ENCODE results near the gene FAM161A. TPM values are rescaled to one million over a fixed set of nuclear protein-coding genes. Genes with fewer than 3 reads are reported as not detected.

The FAM161A gene
- total and polyA plus RNA-seq, 2 donors (not counting 1 experiment from before 2014, with no cell fraction given) = 0.76 to 6.8 TPM

- no peaks in the 10 kb centered on the region for H3K4me1 ChIP-seq (ENCODE audit: control insufficient read depth in 2 of 2, insufficient read depth in 2 of 2, low read length in 2 of 2)
- H3K4me2 ChIP-seq (replicated peaks; ENCODE audit: low read depth, low read length, poor library complexity, severe bottlenecking) = no peak overlapping the region
- no peak for ATAC-seq (ENCODE audit: low read depth)
- no peak overlapping the region for H3K27ac ChIP-seq (ENCODE audit: low read length in 2 of 2)
- no CpG with 5 or more reads among the region's 3 CpGs for WGBS (ENCODE audit: insufficient coverage)
- H2AFZ ChIP-seq (ENCODE audit: insufficient read depth, low read depth, low read length, poor library complexity, severe bottlenecking) = no peak overlapping the region
- H3K9me3 Mint-ChIP-seq (ENCODE audit: insufficient read depth) = no peaks in the 10 kb centered on the region
- no peaks in the 10 kb centered on the region for H3K4me1 Mint-ChIP-seq
- TF ChIP-seq EZH2 (IDR thresholded peaks at IDR 0.05; ENCODE audit: borderline replicate concordance, insufficient read depth, low read depth, low read length, poor library complexity, severe bottlenecking) (no peak), CTCF (IDR thresholded peaks at IDR 0.05) (no peak)
- H3K9ac ChIP-seq (ENCODE audit: low read length) = no peak overlapping the region
- H3K9me3 ChIP-seq (ENCODE audit: control extremely low read depth in 1 of 3, control insufficient read depth in 2 of 3, insufficient read depth in 1 of 3, low read length in 2 of 3) = no peaks in the 10 kb centered on the region
- H3K27me3 ChIP-seq (replicated peaks in 1 of 4; ENCODE audit: control extremely low read depth in 1 of 4, control insufficient read depth in 3 of 4, insufficient read depth in 4 of 4, low read length in 3 of 4) = no peaks in the 10 kb centered on the region
- no peaks in the 10 kb centered on the region for H3K36me3 ChIP-seq (replicated peaks in 1 of 2; ENCODE audit: control extremely low read depth in 1 of 2, control insufficient read depth in 1 of 2, extremely low read depth in 1 of 2, insufficient read depth in 2 of 2, low read length in 1 of 2)
- intact Hi-C loops (cut with micrococcal nuclease) = no loop called here
- H3K27ac Mint-ChIP-seq = no peak overlapping the region
- ChIA-PET POLR2A (interaction anchor here (0.7 kb wide), 1 partner anchor 94 kb away, joined by 8 read pairs; no protein-coding TSS in a partner anchor), CTCF (no interaction called here)
- DNase-seq = no peak
- no peaks in the 10 kb centered on the region for H3K27me3 Mint-ChIP-seq
- no peak overlapping the region for H3K4me3 Mint-ChIP-seq
- H3K4me3 ChIP-seq (ENCODE audit: control extremely low read depth in 1 of 5, extremely low read depth in 1 of 5, insufficient read depth in 1 of 5, low read depth in 2 of 5, low read length in 4 of 5) = no peak overlapping the region
- H4K20me1 ChIP-seq (ENCODE audit: control insufficient read depth, insufficient read depth, low read length, poor library complexity, severe bottlenecking) = no peaks in the 10 kb centered on the region
- H3K79me2 ChIP-seq (ENCODE audit: control insufficient read depth, insufficient read depth, low read length) = no peaks in the 10 kb centered on the region
Measured at GRCh38 chr2:61845320-61845719, 8.5 kb downstream of the FAM161A start.

DNA sequence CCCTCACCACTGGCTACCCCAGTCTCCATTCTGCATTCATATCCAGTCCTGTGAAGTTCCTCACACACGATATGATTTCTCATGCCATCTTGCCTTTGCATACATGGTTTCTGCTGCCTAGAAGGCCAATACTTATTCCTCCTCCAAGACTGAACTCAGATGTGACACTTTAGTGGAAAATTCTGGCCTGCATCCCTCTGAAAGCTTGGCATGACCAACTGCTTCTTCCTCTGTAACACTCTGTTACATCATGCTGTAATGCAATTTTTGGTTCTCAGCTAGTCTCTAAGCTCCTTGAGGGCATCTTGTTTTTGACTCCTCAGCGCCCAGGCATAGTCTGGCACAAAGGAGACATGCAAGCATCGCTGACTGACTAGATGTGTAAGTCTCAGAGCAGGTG is 12.6 kb downstream of the FAM161A start:
- H3K27me3 Mint-ChIP-seq = no peaks in the 10 kb centered on the region
- TF ChIP-seq EZH2 (IDR thresholded peaks at IDR 0.05; ENCODE audit: borderline replicate concordance, insufficient read depth, low read depth, low read length, poor library complexity, severe bottlenecking) = no peak
- no peak for TF ChIP-seq CTCF (IDR thresholded peaks at IDR 0.05)
- no peaks in the 10 kb centered on the region for H3K79me2 ChIP-seq (ENCODE audit: control insufficient read depth, insufficient read depth, low read length)
- H3K27ac Mint-ChIP-seq = no peak overlapping the region
- WGBS (ENCODE audit: insufficient coverage) = 94% methylated on average over 3 of the region's 3 CpGs
- ChIA-PET POLR2A (no interaction called here), CTCF (no interaction called here)
- H3K27me3 ChIP-seq (replicated peaks in 1 of 4; ENCODE audit: control extremely low read depth in 1 of 4, control insufficient read depth in 3 of 4, insufficient read depth in 4 of 4, low read length in 3 of 4) = no peaks in the 10 kb centered on the region
- no peaks in the 10 kb centered on the region for H3K4me1 ChIP-seq (ENCODE audit: control insufficient read depth in 2 of 2, insufficient read depth in 2 of 2, low read length in 2 of 2)
- H3K4me2 ChIP-seq (replicated peaks; ENCODE audit: low read depth, low read length, poor library complexity, severe bottlenecking) = no peak overlapping the region
- no peak for DNase-seq
- H4K20me1 ChIP-seq (ENCODE audit: control insufficient read depth, insufficient read depth, low read length, poor library complexity, severe bottlenecking) = no peaks in the 10 kb centered on the region
- no peaks in the 10 kb centered on the region for H3K36me3 ChIP-seq (replicated peaks in 1 of 2; ENCODE audit: control extremely low read depth in 1 of 2, control insufficient read depth in 1 of 2, extremely low read depth in 1 of 2, insufficient read depth in 2 of 2, low read length in 1 of 2)
- H2AFZ ChIP-seq (ENCODE audit: insufficient read depth, low read depth, low read length, poor library complexity, severe bottlenecking) = no peak overlapping the region
- H3K9me3 Mint-ChIP-seq (ENCODE audit: insufficient read depth) = no peaks in the 10 kb centered on the region
- H3K9ac ChIP-seq (ENCODE audit: low read length) = no peak overlapping the region
- H3K27ac ChIP-seq (ENCODE audit: low read length in 2 of 2) = no peak overlapping the region
- no peak for ATAC-seq (ENCODE audit: low read depth)
- no peak overlapping the region for H3K4me3 Mint-ChIP-seq
- H3K4me3 ChIP-seq (ENCODE audit: control extremely low read depth in 1 of 5, extremely low read depth in 1 of 5, insufficient read depth in 1 of 5, low read depth in 2 of 5, low read length in 4 of 5) = no peak overlapping the region
- intact Hi-C loops (cut with micrococcal nuclease) = no loop called here
- H3K9me3 ChIP-seq (ENCODE audit: control extremely low read depth in 1 of 3, control insufficient read depth in 2 of 3, insufficient read depth in 1 of 3, low read length in 2 of 3) = no peaks in the 10 kb centered on the region
- H3K4me1 Mint-ChIP-seq = no peaks in the 10 kb centered on the region

Data from B cell (primary cell).